Prostate gland (tissue), 2 donors: ENCODE measurements around the gene PODN. TPM values are rescaled to one million over a fixed set of nuclear protein-coding genes. Genes with fewer than 3 reads are reported as not detected.

ENCODE experiments used
- DNase-seq: peaks from one replicate; pipeline ENCODE4 v3.0.0-alpha.2; 2019; ENCODE audit warnings: low spot score
- H3K27ac ChIP-seq, 2 donors: fragments of 200-600 bp; sonication (generic); 2 replicates each; pipeline ENCODE4 v1.5.1; 2017 to 2019
- H3K27me3 ChIP-seq: fragments of 200-600 bp; sonication (generic); replicated peaks from 2 replicates; pipeline ENCODE4 v1.5.1; 2019; ENCODE audit not compliant: insufficient read depth
- H3K36me3 ChIP-seq, 2 donors: fragments of 200-600 bp; sonication (generic); 1 replicate in 1 of 2; 2 replicates in 1 of 2; pipeline versions ENCODE4 v1.5.1 to v1.8.1; 2017 to 2019
- H3K4me1 ChIP-seq: fragments of 200-600 bp; sonication (generic); replicated peaks from 2 replicates; pipeline ENCODE4 v1.5.1; 2019
- H3K4me3 ChIP-seq, 2 donors: fragments of 200-600 bp; sonication (generic); 2 replicates each; pipeline ENCODE4 v1.5.1; 2017 to 2019
- H3K9me3 ChIP-seq: fragments of 200-600 bp; sonication (generic); 2 replicates; pipeline ENCODE4 v1.5.1; 2017
- POLR2A ChIP-seq: fragments of 450-650 bp; IDR thresholded peaks from one replicate; pipeline ENCODE4 v1.6.1; 2016; ENCODE audit warnings: antibody characterized with exemption, mild to moderate bottlenecking
- POLR2AphosphoS5 ChIP-seq: sonication (generic); formaldehyde crosslinking; IDR thresholded peaks from one replicate; pipeline ENCODE4 v1.6.1; 2017; ENCODE audit warnings: antibody characterized with exemption
- WGBS: methylation state at CpG from one replicate; pipeline ENCODE4 v1.1.5; 2018; 5-methylcytosine and 5-hydroxymethylcytosine counted together
- intact Hi-C: fragments of 100-400 bp; cut with DNase I; formaldehyde crosslinking; loops from one replicate; pipeline ENCODE4 v1.14.2; 2022
- small RNA-seq, 2 donors: library from RNA; depleted of rRNA; stranded (forward); fragments of <200 nt; gene quantifications; one replicate each; pipeline ENCODE3, GENCODE V24; 2016
- total RNA-seq, 2 donors: library from RNA; depleted of rRNA; stranded (reverse); fragments of >200 nt; gene quantifications; one replicate each; pipeline ENCODE4 v1.1.0, GENCODE V29; 2016
- TF ChIP-seq, protein P1 (sequence below), 4 experiments: fragments of 200-600 bp in 2 of 4; fragments of 450-650 bp in 2 of 4; sonication (generic) in 2 of 4; IDR thresholded peaks; 1 replicate in 3 of 4; 2 replicates in 1 of 4; pipeline ENCODE4 v1.5.1; 2016 to 2019; ENCODE audit warnings: antibody characterized with exemption in 4 of 4, mild to moderate bottlenecking in 2 of 4, moderate library complexity in 2 of 4

The PODN gene
- total RNA-seq, 2 donors from 2014 or later: 11.6 to 92.7 TPM

DNA sequence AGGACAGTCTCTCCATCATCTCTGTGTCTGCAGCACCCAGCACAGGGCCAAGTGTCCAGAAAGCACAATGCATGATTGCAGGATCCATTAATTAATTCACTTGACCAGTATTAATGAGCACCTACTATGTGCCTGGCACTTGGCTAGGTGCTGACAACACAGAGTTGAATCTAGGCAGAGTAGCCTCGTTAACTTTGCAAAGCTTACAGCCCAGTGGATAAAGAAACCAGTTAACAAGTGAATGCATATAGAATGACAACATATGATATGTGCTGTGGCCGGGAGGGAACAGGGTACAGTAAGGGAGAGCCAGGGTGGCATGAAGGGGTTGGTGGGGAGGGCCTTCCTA lies 69.6 kb downstream of the PODN start:
- Histone ChIP-seq H3K27ac (no peak overlapping the region), H3K4me1 (no peaks in the 10 kb centered on the region)
- TF ChIP-seq POLR2A: no peak
- TF ChIP-seq POLR2AphosphoS5: no peak
- TF ChIP-seq, protein P1, sequence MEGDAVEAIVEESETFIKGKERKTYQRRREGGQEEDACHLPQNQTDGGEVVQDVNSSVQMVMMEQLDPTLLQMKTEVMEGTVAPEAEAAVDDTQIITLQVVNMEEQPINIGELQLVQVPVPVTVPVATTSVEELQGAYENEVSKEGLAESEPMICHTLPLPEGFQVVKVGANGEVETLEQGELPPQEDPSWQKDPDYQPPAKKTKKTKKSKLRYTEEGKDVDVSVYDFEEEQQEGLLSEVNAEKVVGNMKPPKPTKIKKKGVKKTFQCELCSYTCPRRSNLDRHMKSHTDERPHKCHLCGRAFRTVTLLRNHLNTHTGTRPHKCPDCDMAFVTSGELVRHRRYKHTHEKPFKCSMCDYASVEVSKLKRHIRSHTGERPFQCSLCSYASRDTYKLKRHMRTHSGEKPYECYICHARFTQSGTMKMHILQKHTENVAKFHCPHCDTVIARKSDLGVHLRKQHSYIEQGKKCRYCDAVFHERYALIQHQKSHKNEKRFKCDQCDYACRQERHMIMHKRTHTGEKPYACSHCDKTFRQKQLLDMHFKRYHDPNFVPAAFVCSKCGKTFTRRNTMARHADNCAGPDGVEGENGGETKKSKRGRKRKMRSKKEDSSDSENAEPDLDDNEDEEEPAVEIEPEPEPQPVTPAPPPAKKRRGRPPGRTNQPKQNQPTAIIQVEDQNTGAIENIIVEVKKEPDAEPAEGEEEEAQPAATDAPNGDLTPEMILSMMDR (IDR thresholded peaks at IDR 0.05): no peak

GRCh38 chr1:53132176-53132575 lies 70.2 kb downstream of the PODN start:
- H3K4me3 ChIP-seq: no peak overlapping the region
- no peak overlapping the region for H3K27ac ChIP-seq
- intact Hi-C loops: no loop called here
- H3K27me3 ChIP-seq: no peaks in the 10 kb centered on the region
- TF ChIP-seq, protein P1 (IDR thresholded peaks at IDR 0.05): no peak
- TF ChIP-seq POLR2A (no peak), POLR2AphosphoS5 (no peak)
- WGBS: 92% methylated on average over 8 of the region's 8 CpGs
- no peak for DNase-seq
- no peaks in the 10 kb centered on the region for H3K9me3 ChIP-seq
- H3K36me3 ChIP-seq: no peaks in the 10 kb centered on the region
- H3K4me1 ChIP-seq: no peaks in the 10 kb centered on the region

More for the DNA sequence above, 69.6 kb downstream of the PODN start:
- 88% methylated on average over 2 of the region's 2 CpGs for WGBS
- Histone ChIP-seq H3K4me3 (no peak overlapping the region), H3K27me3 (no peaks in the 10 kb centered on the region), H3K9me3 (no peaks in the 10 kb centered on the region), H3K36me3 (no peaks in the 10 kb centered on the region)
- intact Hi-C loops: no loop called here
- DNase-seq: no peak

DNA sequence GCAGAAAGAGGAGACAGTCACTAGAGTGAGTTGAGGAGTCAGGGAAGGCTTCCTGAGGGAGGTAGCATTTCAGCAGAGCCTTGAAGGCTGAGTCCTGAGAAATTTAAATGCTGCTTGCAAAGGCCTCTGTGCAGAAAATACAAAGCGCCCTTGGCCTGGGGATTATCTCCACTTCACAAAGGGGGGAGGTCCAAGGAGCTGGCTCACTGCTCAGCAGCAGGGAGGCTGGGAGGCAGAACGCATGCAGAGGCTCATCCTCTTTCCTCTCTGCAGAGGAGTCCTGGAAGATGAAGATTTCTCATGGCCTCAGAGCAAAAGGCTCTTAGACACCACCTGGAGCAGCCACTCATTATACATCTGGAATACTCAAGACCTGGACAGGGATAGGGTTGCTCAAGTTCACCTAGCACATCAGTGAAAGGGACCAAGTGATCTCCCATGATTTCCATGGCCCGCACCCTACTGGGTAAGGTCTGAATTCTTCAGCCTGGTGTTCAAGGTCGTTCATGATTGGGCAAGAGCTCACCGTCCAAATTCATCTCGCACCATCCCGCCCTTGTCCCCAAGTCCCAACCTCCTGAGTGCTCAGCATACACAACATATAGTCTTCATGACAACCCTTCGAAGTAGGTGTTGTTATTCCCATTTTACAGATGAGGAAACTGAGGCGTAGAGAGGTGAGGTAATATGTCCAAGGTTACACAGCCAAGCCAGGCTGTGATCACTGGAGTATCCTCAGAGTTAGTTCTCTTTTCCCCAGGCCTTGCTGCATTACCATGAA lies 71.4 kb downstream of the PODN start:
- no peak for TF ChIP-seq POLR2AphosphoS5
- TF ChIP-seq POLR2A: no peak
- TF ChIP-seq, protein P1 (IDR thresholded peaks at IDR 0.05): no peak
- H3K27ac ChIP-seq: no peak overlapping the region
- intact Hi-C loops: no loop called here

DNA sequence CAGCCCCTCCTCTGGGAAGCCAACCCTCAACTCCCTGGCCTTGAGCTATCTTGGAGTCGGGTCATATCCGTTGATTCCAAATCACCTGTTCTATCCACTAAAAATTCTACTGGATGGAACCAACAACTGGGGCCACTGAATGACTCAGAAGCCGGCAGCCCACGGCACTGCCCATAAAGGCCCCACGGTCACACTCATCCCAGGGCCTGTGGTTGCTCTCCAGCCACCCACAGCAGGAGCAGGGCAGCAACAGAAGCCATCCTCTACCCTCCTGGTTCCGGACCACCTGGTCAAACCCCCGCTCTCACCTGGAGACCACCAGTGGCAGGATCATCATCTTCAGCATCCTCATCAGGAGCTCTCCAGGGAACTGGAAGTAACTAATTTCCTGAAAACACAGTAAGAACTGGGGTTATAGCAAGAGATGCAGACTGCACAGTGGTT lies 72.1 kb downstream of the PODN start:
- Histone ChIP-seq H3K4me3 (no peak overlapping the region), H3K27ac (no peak overlapping the region), H3K9me3 (no peaks in the 10 kb centered on the region), H3K27me3 (no peaks in the 10 kb centered on the region), H3K4me1 (no peaks in the 10 kb centered on the region), H3K36me3 (no peaks in the 10 kb centered on the region)
- no peak for TF ChIP-seq POLR2AphosphoS5
- TF ChIP-seq, protein P1 (IDR thresholded peaks at IDR 0.05): no peak
- no peak for TF ChIP-seq POLR2A
- DNase-seq: no peak
- intact Hi-C loops: no loop called here
- WGBS: 94% methylated on average over 7 of the region's 7 CpGs

More for the DNA sequence above, 71.4 kb downstream of the PODN start:
- H3K4me1 ChIP-seq: no peaks in the 10 kb centered on the region
- no peaks in the 10 kb centered on the region for H3K36me3 ChIP-seq
- no peak overlapping the region for H3K4me3 ChIP-seq
- WGBS: 83% methylated on average over 9 of the region's 9 CpGs
- no peak for DNase-seq
- no peaks in the 10 kb centered on the region for H3K9me3 ChIP-seq
- no peaks in the 10 kb centered on the region for H3K27me3 ChIP-seq

Small RNA genes lying within 50 kb of the gene (small RNA-seq; reads per million reads assigned to genes)
- gene HIGD1AP11: 0 reads per million in 2 donors

Other genes with a start within 250 kb of the PODN start
- 1 to 10 TPM in 1 of 2 donors, under 1 TPM in 1; 0.87 to 6.6 TPM for gene ZYG11A, start 219.5 kb upstream of the PODN start, total RNA-seq
- 100 to 1,000 TPM; 201 to 246 TPM for gene ECHDC2, start 140.5 kb upstream of the PODN start, total RNA-seq
- 100 to 1,000 TPM; 124 to 241 TPM for gene SCP2, start 134.9 kb upstream of the PODN start, total RNA-seq
- gene SLC1A7, start 80.4 kb downstream of the PODN start, total RNA-seq: 1 to 10 TPM in 1 of 2 donors, not detected in 1; 1.8 TPM
- 10 to 100 TPM; 30.6 to 48.1 TPM for gene CPT2, start 134.6 kb downstream of the PODN start, total RNA-seq
- 10 to 100 TPM; 28.0 to 46.0 TPM for gene CZIB, start 158.4 kb downstream of the PODN start, total RNA-seq
- 10 to 100 TPM; 23.0 to 36.1 TPM for gene MAGOH, start 176.3 kb downstream of the PODN start, total RNA-seq